ENCODE data around the gene KCTD13.
"Not testable (repeated sequence)": the region's sequence is repeated elsewhere in the genome, so short reads cannot be mapped to it uniquely, and the experiment has no call there.

The KCTD13 gene

DNA sequence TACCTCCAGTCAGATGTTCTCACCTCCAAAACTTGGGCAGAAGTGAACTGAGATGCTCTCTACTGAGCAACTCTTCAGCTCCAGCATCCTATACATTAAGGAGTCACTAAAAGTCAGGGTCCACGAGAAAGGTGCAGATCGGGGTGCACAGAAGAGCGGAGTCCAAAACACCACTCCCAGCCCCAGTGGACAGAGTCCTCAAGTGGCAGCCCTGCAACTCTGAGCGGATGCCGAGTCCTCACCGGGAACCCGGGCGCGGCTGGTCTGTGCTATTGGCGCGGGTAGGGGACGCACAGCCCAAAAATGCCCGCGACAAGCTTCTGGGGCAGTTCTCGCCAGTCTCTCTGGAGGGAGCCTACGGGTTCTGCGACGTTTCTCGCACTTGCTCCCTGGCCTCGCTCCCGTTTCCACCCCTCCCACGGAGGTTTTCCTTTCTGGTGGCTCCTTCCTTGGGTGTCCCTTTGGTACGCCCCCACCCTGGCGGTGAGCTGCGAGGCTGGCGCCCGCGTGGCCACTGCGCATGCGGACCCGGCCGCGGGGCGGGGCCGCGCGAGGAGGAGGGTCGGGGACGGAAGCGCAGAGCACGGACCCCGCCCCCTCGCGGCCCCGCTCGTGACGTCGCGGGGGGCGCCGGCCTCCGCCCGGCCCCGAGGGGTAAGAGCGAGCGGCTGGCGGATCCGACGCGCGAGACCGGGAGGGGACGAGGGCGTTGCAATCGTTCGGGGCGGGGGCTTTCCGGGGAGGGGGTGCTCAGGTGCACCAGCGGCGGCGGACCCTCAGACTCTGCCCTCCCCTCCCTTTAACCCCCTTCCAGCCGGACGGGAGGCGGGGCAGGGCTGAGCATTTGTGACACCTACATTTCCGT is 35.7 kb upstream of the KCTD13 start, which contains the start of gene TMEM219:
TSS of gene TMEM219 (plus strand) at position 601 of the 865 bp plus-strand sequence. CDS start 1,065 bp downstream, outside the sequence.
- Histone ChIP-seq H3K4me1 (ENCODE audit: control insufficient read depth, insufficient read depth, low read length) (peaks cover 11% of the 10 kb centered on the region), H3K4me3 (ENCODE audit: low read length) (peak within 1 kb of the TSS; percentile 82), H3K27me3 (ENCODE audit: control insufficient read depth, insufficient read depth, low read length) (no peaks in the 10 kb centered on the region), H3K36me3 (ENCODE audit: control insufficient read depth, insufficient read depth, low read length) (no peaks in the 10 kb centered on the region), H3K9me3 (ENCODE audit: control insufficient read depth, low read length) (no peaks in the 10 kb centered on the region), H3K9ac (ENCODE audit: low read length) (peak within 1 kb of the TSS; percentile 80)

DNA sequence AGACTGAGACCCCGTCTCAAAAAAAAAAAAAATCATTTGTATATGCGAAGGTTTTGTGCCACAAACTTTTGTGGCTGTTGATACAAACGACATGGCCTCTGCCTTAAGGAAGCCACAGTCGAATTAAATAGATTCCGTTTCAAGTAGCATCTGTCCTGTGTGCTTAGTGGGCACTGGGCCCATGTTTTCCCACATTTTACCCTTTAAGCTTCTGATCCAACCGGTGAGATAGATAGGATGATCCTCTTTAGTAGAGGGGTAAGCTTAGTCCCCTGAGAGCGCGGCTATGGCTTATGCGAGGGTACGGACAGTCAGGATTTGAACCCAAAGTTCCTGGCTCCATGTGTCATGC is 35.1 kb upstream of the KCTD13 start:
- Histone ChIP-seq H3K4me3 (ENCODE audit: low read length) (peak overlapping the region; percentile 82), H3K9me3 (ENCODE audit: control insufficient read depth, low read length) (no peaks in the 10 kb centered on the region), H3K9ac (ENCODE audit: low read length) (peak overlapping the region; percentile 80), H3K36me3 (ENCODE audit: control insufficient read depth, insufficient read depth, low read length) (no peaks in the 10 kb centered on the region), H3K27me3 (ENCODE audit: control insufficient read depth, insufficient read depth, low read length) (no peaks in the 10 kb centered on the region), H3K4me1 (ENCODE audit: control insufficient read depth, insufficient read depth, low read length) (peaks cover 11% of the 10 kb centered on the region)

DNA sequence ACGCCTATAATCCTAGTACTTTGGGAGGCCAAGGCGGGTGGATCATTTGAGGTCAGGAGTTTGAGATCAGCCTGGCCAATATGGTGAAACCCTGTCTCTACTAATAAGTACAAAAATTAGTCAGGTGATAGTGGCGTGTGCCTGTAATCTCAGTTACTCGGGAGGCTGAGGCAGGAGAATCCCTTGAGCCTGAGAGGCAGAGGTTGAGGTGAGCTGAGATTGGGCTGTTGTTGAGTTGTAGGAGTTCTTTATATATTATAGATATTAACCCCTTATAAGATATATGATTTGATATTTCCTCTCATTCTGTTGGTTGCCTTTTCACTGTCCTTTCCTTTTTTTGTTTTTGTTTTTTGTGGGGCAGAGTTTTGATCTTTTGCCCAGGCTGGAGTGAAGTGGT is 33.8 kb upstream of the KCTD13 start:
- H3K4me3 ChIP-seq (ENCODE audit: low read length); H3K9ac ChIP-seq (ENCODE audit: low read length); H3K27me3 ChIP-seq (ENCODE audit: control insufficient read depth, insufficient read depth, low read length); H3K36me3 ChIP-seq (ENCODE audit: control insufficient read depth, insufficient read depth, low read length); H3K9me3 ChIP-seq (ENCODE audit: control insufficient read depth, low read length): not testable (repeated sequence)
- peaks cover 11% of the 10 kb centered on the region for H3K4me1 ChIP-seq (ENCODE audit: control insufficient read depth, insufficient read depth, low read length)

DNA sequence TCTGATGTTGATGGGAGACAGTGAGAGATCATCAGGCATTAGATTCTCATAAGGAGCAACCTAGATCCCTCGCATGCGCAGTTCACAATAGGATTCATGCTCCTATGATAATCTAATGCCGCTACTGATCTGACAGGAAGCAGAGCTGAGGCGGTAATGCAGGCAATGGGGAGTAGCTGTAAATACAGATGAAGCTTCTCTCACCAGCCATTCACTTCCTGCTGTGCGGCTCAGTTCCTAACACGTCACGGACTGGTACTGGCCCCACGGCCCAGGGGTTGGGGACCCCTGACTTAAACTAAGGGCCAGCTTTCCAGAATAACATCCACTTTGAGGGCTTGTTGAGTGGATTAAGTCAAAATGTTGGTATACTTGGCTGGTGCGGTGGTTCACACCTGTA is 33.3 kb upstream of the KCTD13 start:
- no peaks in the 10 kb centered on the region for H3K9me3 ChIP-seq (ENCODE audit: control insufficient read depth, low read length)
- no peaks in the 10 kb centered on the region for H3K36me3 ChIP-seq (ENCODE audit: control insufficient read depth, insufficient read depth, low read length)
- no peak overlapping the region for H3K9ac ChIP-seq (ENCODE audit: low read length)
- H3K27me3 ChIP-seq (ENCODE audit: control insufficient read depth, insufficient read depth, low read length) = no peaks in the 10 kb centered on the region
- no peak overlapping the region for H3K4me3 ChIP-seq (ENCODE audit: low read length)
- peaks cover 11% of the 10 kb centered on the region for H3K4me1 ChIP-seq (ENCODE audit: control insufficient read depth, insufficient read depth, low read length)

DNA sequence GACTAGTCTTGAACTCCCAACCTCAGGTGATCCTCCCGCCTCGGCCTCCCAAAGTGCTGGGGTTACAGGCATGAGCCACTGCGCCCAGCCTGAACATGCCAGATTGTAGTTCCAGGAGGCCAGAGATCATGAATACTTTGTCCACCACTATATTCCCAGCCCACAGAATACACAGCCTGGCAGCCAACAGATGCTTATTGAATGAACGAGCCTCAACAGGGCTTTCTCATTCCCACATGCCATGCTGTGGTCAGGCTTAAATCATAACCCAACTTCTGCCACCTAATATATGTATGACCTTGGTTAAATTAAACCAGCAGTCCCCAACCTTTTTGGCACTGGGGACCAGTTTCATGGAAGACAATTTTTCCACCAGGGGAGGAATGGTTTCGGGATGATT is 32.7 kb upstream of the KCTD13 start:
- no peaks in the 10 kb centered on the region for H3K36me3 ChIP-seq (ENCODE audit: control insufficient read depth, insufficient read depth, low read length)
- H3K4me3 ChIP-seq (ENCODE audit: low read length) = no peak overlapping the region
- H3K27me3 ChIP-seq (ENCODE audit: control insufficient read depth, insufficient read depth, low read length) = no peaks in the 10 kb centered on the region
- no peak overlapping the region for H3K9ac ChIP-seq (ENCODE audit: low read length)
- H3K9me3 ChIP-seq (ENCODE audit: control insufficient read depth, low read length) = no peaks in the 10 kb centered on the region
- H3K4me1 ChIP-seq (ENCODE audit: control insufficient read depth, insufficient read depth, low read length) = peaks cover 11% of the 10 kb centered on the region

DNA sequence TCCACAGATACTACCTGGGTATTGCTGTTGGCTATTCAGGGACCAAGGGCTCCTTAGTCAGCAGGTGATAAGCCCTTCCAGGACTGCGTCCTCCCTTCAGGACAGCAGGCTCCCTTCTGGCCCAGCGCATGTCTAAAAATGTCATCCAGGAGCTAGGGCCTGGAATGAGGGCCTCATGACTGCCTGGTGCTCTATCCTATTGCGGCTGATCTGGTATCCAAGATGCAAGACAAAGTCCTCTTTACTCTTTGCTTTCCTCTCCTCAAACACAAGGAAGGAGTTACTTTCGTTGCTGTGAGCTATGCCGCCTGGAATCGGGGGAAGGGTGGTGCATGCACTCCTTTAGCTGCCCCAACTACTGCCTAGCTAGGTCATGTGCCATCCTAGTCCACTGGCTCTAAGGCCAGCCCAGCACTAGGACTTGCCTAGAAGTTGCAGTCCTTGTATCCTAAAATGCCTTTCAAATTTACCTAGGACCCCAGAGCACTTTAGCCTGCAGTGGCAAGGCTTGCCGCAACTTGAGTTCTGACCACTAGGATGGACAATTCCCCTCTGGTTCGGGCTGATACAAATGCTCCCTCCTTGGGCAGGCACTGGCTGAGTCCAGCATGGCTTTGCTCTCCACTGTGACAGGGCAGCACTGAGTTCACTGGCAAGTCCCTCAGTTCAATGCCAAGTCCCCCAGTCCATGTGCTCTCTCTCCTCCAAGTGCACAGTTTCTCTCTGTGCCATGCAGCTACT is 25.8 kb upstream of the KCTD13 start:
- Histone ChIP-seq H3K27me3 (ENCODE audit: control insufficient read depth, insufficient read depth, low read length) (no peaks in the 10 kb centered on the region), H3K4me1 (ENCODE audit: control insufficient read depth, insufficient read depth, low read length) (no peaks in the 10 kb centered on the region), H3K4me3 (ENCODE audit: low read length) (no peak overlapping the region), H3K9ac (ENCODE audit: low read length) (no peak overlapping the region), H3K36me3 (ENCODE audit: control insufficient read depth, insufficient read depth, low read length) (no peaks in the 10 kb centered on the region), H3K9me3 (ENCODE audit: control insufficient read depth, low read length) (no peaks in the 10 kb centered on the region)

DNA sequence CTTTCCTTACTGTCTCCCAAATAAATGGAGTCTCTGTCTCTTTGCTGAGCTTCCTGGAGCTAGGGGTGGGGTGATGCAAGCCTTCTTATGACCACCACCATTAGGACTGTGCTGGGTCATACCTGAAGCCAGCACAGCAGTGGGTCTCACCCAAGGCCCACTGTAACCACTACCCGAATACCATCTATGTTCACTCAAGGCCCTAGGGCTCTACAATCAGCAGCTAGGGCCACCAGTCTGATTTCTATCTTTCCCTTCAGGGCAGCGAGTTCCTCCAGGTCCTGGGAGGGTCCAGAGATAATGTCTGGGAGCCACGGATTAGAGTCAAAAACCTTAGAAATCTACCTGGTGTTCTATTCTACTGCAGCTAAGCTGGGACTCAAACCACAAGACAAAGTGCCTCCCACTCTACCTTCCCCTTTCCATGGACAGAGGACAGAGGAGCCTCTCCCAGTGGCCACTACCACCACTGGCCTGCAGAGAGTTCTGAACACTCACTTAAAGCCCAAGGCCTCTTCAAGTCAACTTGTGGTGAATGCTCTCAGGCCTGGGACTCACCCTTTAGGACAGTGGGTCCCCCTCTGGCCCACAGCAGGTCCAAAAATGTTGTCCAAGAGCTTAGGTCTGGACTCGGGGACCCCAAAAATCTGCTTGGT is 24.9 kb upstream of the KCTD13 start:
- H3K9ac ChIP-seq (ENCODE audit: low read length) = no peak overlapping the region
- H3K4me1 ChIP-seq (ENCODE audit: control insufficient read depth, insufficient read depth, low read length) = no peaks in the 10 kb centered on the region
- no peaks in the 10 kb centered on the region for H3K9me3 ChIP-seq (ENCODE audit: control insufficient read depth, low read length)
- no peak overlapping the region for H3K4me3 ChIP-seq (ENCODE audit: low read length)
- no peaks in the 10 kb centered on the region for H3K27me3 ChIP-seq (ENCODE audit: control insufficient read depth, insufficient read depth, low read length)
- H3K36me3 ChIP-seq (ENCODE audit: control insufficient read depth, insufficient read depth, low read length) = no peaks in the 10 kb centered on the region

DNA sequence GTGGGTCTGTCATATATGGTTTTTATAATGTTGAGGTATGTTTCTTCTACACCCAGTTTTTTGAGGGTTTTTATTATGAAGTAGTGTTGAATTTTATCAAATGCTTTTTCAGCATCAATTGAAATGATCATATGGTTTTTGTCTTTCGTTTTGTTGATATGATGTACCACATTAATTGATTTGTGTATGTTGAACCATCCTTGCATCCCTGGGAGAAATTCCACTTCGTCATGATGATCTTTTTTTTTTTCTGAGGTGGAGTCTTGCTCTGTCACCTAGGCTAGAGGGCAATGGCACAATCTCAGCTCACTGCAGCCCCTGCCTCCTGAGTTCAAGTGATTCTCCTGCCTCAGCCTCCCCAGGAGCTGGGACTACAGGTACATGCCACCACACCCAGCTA is 21.9 kb upstream of the KCTD13 start:
- Histone ChIP-seq H3K4me1 (ENCODE audit: control insufficient read depth, insufficient read depth, low read length) (peaks cover 16% of the 10 kb centered on the region), H3K27me3 (ENCODE audit: control insufficient read depth, insufficient read depth, low read length) (no peaks in the 10 kb centered on the region), H3K9me3 (ENCODE audit: control insufficient read depth, low read length) (no peaks in the 10 kb centered on the region), H3K9ac (ENCODE audit: low read length) (no peak overlapping the region), H3K4me3 (ENCODE audit: low read length) (no peak overlapping the region), H3K36me3 (ENCODE audit: control insufficient read depth, insufficient read depth, low read length) (no peaks in the 10 kb centered on the region)

DNA sequence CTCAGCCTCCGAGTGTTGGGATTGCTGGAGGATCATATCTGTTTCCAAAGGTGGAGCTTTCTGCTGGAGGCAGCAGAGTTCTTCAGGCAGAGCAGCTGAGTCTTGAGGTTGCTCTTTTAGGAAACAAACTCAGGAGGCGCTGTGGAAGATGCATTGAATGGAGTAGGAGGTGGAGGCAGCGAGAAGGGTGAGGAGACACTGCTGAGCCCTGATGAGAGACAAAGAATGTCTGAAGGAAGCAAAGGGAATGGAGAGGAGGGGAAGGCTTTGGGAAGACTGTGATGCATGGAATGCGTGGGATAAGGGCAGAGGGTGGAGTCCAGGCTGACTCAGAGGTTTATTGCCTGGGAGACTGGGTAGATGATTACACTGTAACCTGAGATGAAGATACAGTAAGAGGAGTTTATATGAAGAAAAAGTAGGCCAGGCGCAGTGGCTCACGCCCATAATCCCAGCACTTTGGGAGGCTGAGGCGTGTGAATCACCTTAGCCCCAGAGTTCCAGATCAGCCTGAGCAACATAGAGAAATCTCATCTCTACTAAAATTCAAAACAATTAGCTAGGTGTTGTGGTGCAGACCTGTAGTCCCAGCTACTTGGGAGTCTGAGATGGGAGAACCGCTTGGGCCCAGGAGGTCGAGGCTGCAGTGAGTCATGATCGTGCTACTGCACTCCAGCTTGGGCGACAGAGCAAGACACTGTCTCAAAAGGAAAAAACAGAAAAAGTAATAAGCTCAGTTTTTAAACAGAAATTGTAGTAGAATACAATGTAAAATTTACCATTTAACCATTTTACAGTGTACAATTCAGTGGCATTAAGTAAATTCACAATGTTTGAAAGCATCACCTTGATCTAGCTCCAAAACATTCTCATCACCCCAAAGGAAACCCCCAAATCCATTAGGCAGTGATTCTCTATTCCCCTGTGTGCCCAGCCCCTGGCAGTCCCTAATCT is 18.1 kb upstream of the KCTD13 start:
- no peaks in the 10 kb centered on the region for H3K36me3 ChIP-seq (ENCODE audit: control insufficient read depth, insufficient read depth, low read length)
- H3K9ac ChIP-seq (ENCODE audit: low read length) = peak overlapping the region; percentile 23
- no peaks in the 10 kb centered on the region for H3K9me3 ChIP-seq (ENCODE audit: control insufficient read depth, low read length)
- H3K27me3 ChIP-seq (ENCODE audit: control insufficient read depth, insufficient read depth, low read length) = no peaks in the 10 kb centered on the region
- no peak overlapping the region for H3K4me3 ChIP-seq (ENCODE audit: low read length)
- peaks cover 17% of the 10 kb centered on the region for H3K4me1 ChIP-seq (ENCODE audit: control insufficient read depth, insufficient read depth, low read length)

DNA sequence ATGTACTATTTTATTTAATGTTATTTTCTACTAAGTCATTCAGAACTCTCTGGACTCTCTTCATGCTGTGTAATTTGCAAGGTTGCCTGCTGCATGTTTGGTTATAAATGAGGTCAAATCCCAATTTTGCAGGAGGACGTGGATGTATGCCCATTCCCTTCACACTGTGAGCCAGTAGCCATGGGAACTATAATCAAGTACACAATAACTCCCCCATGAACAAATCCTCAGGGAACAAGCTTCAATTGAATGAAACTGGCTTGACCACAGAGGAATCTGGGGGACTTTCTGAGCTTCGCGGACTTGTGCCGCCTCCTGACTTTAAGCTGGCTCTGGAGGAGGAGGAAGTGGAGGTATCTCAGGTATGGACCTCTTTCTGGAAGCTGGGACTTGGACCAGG is 14.6 kb upstream of the KCTD13 start:
- H3K36me3 ChIP-seq (ENCODE audit: control insufficient read depth, insufficient read depth, low read length) = no peaks in the 10 kb centered on the region
- H3K9ac ChIP-seq (ENCODE audit: low read length) = no peak overlapping the region

DNA sequence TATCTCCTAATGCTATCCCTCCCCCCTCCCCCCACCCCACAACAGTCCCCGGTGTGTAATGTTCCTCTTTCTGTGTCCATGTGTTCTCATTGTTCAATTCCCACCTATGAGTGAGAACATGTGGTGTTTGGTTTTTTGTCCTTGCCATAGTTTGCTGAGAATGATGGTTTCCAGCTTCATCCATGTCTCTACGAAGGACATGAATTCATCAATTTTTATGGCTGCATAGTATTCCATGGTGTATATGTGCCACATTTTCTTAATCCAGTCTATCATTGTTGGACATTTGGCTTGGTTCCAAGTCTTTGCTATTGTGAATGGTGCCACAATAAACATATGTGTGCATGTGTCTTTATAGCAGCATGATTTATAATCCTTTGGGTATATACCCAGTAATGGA is 5.7 kb upstream of the KCTD13 start:
- H3K36me3 ChIP-seq (ENCODE audit: control insufficient read depth, insufficient read depth, low read length); H3K9ac ChIP-seq (ENCODE audit: low read length); H3K27me3 ChIP-seq (ENCODE audit: control insufficient read depth, insufficient read depth, low read length); H3K9me3 ChIP-seq (ENCODE audit: control insufficient read depth, low read length); H3K4me3 ChIP-seq (ENCODE audit: low read length): not testable (repeated sequence)
- H3K4me1 ChIP-seq (ENCODE audit: control insufficient read depth, insufficient read depth, low read length) = peaks cover 10% of the 10 kb centered on the region

More for the DNA sequence above, 14.6 kb upstream of the KCTD13 start:
- Histone ChIP-seq H3K27me3 (ENCODE audit: control insufficient read depth, insufficient read depth, low read length) (no peaks in the 10 kb centered on the region), H3K4me3 (ENCODE audit: low read length) (no peak overlapping the region), H3K4me1 (ENCODE audit: control insufficient read depth, insufficient read depth, low read length) (peaks cover 17% of the 10 kb centered on the region), H3K9me3 (ENCODE audit: control insufficient read depth, low read length) (no peaks in the 10 kb centered on the region)
